ENCODE results near the gene CENPC.
"Not testable (repeated sequence)": the region's sequence is repeated elsewhere in the genome, so short reads cannot be mapped to it uniquely, and the experiment has no call there.

CENPC gene

GRCh38 chr4:67550857-67551256 lies 5.6 kb upstream of the CENPC start:
- DNase-seq, result no peak

- DNase-seq, result no peak
Observed at GRCh38 chr4:67550451-67550850, 5.1 kb upstream of the CENPC start.

- DNase-seq, result no peak
Observed at GRCh38 chr4:67549123-67549522, 3.8 kb upstream of the CENPC start.

- no peak for DNase-seq
Observed at GRCh38 chr4:67546971-67547370, 1.7 kb upstream of the CENPC start.

- DNase-seq, result no peak
Observed at GRCh38 chr4:67546004-67546356, 677 bp upstream of the CENPC start.

GRCh38 chr4:67542076-67542475 lies 3.2 kb downstream of the CENPC start:
- DNase-seq, result no peak

GRCh38 chr4:67539830-67540229 lies 5.5 kb downstream of the CENPC start:
- DNase-seq, result no peak

- no peak for DNase-seq
Observed at GRCh38 chr4:67535280-67535840, 9.9 kb downstream of the CENPC start.

GRCh38 chr4:67533112-67533511 lies 12.2 kb downstream of the CENPC start:
- no peak for DNase-seq

- DNase-seq, result not testable (repeated sequence)
Observed at GRCh38 chr4:67532397-67532796, 12.9 kb downstream of the CENPC start.

- no peak for DNase-seq
Observed at GRCh38 chr4:67531379-67531962, 13.8 kb downstream of the CENPC start.

GRCh38 chr4:67524140-67524539 lies 21.2 kb downstream of the CENPC start:
- DNase-seq, result not testable (repeated sequence)

GRCh38 chr4:67522851-67523671 lies 22.2 kb downstream of the CENPC start:
- DNase-seq, result no peak

- no peak for DNase-seq
Observed at GRCh38 chr4:67522230-67522629, 23.1 kb downstream of the CENPC start.

GRCh38 chr4:67521506-67521905 lies 23.8 kb downstream of the CENPC start:
- no peak for DNase-seq

- DNase-seq, result no peak
Observed at GRCh38 chr4:67520141-67520540, 25.2 kb downstream of the CENPC start.

- DNase-seq, result no peak
Observed at GRCh38 chr4:67512501-67512900, 32.8 kb downstream of the CENPC start.

- DNase-seq, result no peak
Observed at GRCh38 chr4:67500373-67500772, 44.9 kb downstream of the CENPC start.

GRCh38 chr4:67499799-67500198 lies 45.5 kb downstream of the CENPC start:
- no peak for DNase-seq

- no peak for DNase-seq
Observed at GRCh38 chr4:67483868-67484602, 61.3 kb downstream of the CENPC start.

GRCh38 chr4:67480810-67481209 lies 64.5 kb downstream of the CENPC start:
- DNase-seq, result no peak

GRCh38 chr4:67475155-67475554 lies 70.1 kb downstream of the CENPC start:
- no peak for DNase-seq

GRCh38 chr4:67470871-67471270 lies 74.4 kb downstream of the CENPC start:
- no peak for DNase-seq

- DNase-seq, result no peak
Observed at GRCh38 chr4:67468830-67469229, 76.5 kb downstream of the CENPC start.

All from GOT3 (cell line).